Duodenal mucosa (tissue), 2 donors: ENCODE data around the gene ZNF157.

Experiments
- H3K27ac ChIP-seq: one replicate; pipeline ENCODE4 v1.7.0; 2013; ENCODE audit warnings: low read depth, low read length
- H3K27me3 ChIP-seq, 2 donors: one replicate each; pipeline ENCODE4 v1.7.0; 2013; ENCODE audit warnings: low read length in 2 of 2, control low read depth in 1 of 2; ENCODE audit not compliant: insufficient read depth in 2 of 2, control insufficient read depth in 1 of 2
- H3K36me3 ChIP-seq, 2 donors: one replicate each; pipeline ENCODE4 v1.7.0; 2013; ENCODE audit warnings: low read length in 2 of 2, control low read depth in 1 of 2; ENCODE audit not compliant: insufficient read depth in 2 of 2, control insufficient read depth in 1 of 2
- H3K4me1 ChIP-seq, 2 donors: one replicate each; pipeline ENCODE4 v1.7.0; 2013; ENCODE audit warnings: low read length in 2 of 2, control low read depth in 1 of 2; ENCODE audit not compliant: insufficient read depth in 2 of 2, control insufficient read depth in 1 of 2
- H3K4me3 ChIP-seq, 2 donors: one replicate each; pipeline ENCODE4 v1.7.0; 2013; ENCODE audit warnings: low read length in 2 of 2, low read depth in 1 of 2
- H3K9ac ChIP-seq, 2 donors: one replicate each; pipeline ENCODE4 v1.7.0; 2013; ENCODE audit warnings: low read length in 2 of 2, low read depth in 1 of 2
- H3K9me3 ChIP-seq, 2 donors: one replicate each; pipeline ENCODE4 v1.7.0; 2013; ENCODE audit warnings: low read length in 2 of 2, control low read depth in 1 of 2; ENCODE audit not compliant: control insufficient read depth in 1 of 2

ZNF157 gene

DNA sequence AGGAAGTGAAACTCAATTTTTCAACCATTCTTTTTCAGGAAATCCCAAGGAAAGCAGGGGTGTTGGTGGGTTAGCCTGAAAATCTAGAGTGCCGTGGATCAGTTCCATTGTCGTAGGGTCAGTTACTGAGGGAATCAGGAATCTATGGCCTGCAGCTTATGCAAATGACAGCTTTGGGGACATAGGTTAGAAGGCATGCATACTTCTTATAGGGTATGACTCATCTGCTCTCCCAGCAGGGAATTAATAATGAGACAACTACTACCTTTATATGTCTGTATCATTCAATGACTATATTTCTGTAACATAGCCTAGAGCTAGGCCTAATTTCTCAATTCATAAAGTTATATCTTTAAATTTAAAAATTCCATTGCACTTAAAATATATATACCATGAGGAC, 76.1 kb downstream of the ZNF157 start:
- no peak overlapping the region for H3K4me3 ChIP-seq
- no peak overlapping the region for H3K27ac ChIP-seq
- peaks cover 19 to 35% of the 10 kb centered on the region in 2 donors for H3K36me3 ChIP-seq
- no peak overlapping the region for H3K9ac ChIP-seq
- peaks cover 20 to 37% of the 10 kb centered on the region in 2 donors for H3K9me3 ChIP-seq
- H3K27me3 ChIP-seq: no peaks in the 10 kb centered on the region
- H3K4me1 ChIP-seq: no peaks in the 10 kb centered on the region

DNA sequence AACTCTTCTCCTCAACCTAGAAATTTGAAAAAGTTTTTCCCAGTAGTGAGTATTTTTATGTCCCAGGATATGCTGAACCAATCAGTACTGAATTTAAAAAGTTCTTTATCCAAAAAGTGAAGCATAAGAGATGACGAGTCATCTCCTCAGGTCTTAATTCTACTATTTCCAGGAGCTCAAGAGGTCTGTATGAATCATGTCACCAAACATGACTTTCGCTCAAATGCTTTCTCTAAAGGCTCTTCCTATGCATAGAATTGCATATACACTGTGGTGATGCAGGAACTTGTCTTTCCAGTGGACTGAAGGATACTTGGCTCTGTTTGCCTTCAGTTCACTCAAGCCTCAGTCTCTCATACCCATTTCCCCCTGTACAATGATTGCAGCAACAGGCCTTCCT, 76.6 kb downstream of the ZNF157 start:
- no peaks in the 10 kb centered on the region for H3K4me1 ChIP-seq
- H3K36me3 ChIP-seq: peaks cover 20 to 37% of the 10 kb centered on the region in 2 donors
- peaks cover 20 to 37% of the 10 kb centered on the region in 2 donors for H3K9me3 ChIP-seq
- H3K27ac ChIP-seq: no peak overlapping the region
- H3K9ac ChIP-seq: no peak overlapping the region
- no peak overlapping the region for H3K4me3 ChIP-seq
- no peaks in the 10 kb centered on the region for H3K27me3 ChIP-seq

DNA sequence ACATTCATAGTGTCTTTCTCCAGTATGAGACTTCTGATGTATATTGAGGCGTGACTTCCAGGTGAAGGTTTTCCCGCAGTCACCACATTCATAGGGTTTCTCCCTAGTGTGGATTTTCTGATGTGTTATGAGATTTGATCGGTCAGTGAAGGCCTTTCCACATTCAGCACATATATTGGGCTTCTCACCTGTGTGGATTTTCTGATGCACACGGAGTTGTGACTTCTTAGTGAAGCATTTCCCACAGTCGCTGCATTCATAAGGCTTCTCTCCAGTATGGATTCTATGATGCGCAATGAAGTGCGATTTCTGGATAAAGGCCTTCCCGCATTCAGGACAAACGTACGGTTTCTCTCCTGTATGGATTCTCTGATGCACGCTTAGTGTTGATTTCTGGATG, 77.2 kb downstream of the ZNF157 start:
- Histone ChIP-seq H3K4me1 (no peaks in the 10 kb centered on the region), H3K4me3 (no peak overlapping the region), H3K9ac (no peak overlapping the region), H3K27ac (no peak overlapping the region), H3K27me3 (no peaks in the 10 kb centered on the region), H3K36me3 (peaks cover 25 to 43% of the 10 kb centered on the region in 2 donors), H3K9me3 (peaks cover 20 to 37% of the 10 kb centered on the region in 2 donors)

DNA sequence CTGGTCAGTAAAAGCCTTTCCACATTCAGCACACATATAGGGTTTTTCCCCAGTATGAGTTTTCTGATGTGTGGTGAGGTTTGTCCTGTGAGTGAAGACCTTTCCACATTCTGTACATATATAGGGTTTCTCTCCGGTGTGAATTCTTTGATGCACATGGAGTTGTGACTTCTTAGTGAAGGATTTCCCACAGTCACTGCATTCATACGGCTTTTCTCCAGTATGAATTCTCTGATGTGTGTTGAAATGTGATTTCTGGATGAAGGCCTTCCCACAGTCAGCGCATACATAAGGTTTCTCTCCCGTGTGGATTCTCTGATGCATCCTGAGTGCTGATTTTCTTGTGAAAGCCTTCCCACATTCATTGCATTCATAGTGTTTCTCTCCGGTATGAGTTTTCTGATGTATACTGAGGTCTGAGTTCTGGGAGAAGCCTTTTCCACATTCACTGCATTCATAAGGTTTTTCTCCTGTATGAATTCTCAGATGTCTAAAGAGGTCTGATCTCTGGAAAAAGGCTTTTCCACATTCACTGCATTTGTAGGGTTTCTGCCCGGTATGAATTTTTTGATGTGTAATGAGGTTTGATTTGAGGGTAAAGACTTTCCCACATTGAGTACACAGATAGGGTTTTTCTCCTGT, 77.9 kb downstream of the ZNF157 start:
- Histone ChIP-seq H3K9ac (no peak overlapping the region), H3K27me3 (no peaks in the 10 kb centered on the region), H3K27ac (no peak overlapping the region), H3K9me3 (peaks cover 20 to 37% of the 10 kb centered on the region in 2 donors), H3K4me1 (no peaks in the 10 kb centered on the region), H3K36me3 (peaks cover 25 to 43% of the 10 kb centered on the region in 2 donors), H3K4me3 (no peak overlapping the region)

DNA sequence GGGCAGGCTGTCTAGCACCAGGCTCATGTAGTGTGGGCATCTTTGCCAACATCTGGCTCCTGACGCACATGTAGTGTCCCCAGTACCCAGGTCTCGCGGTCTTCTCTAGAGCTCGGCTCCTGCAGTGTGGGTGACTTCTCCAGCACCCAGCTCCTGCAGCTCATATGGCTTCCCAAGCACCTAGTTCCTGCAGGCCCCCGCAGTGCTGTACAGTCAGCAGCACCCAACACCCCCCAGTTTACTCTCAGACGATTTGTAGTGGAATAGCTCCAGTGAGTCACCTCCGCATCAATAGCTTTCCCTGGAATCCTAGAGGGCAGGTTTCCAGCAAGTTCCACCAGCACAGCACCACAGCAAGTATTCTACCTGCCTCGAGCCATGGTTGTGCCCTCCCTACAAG, 81.7 kb downstream of the ZNF157 start:
- H3K27ac ChIP-seq: no peak overlapping the region
- peaks cover 31 to 58% of the 10 kb centered on the region in 2 donors for H3K36me3 ChIP-seq
- H3K9ac ChIP-seq: no peak overlapping the region
- H3K27me3 ChIP-seq: no peaks in the 10 kb centered on the region
- H3K9me3 ChIP-seq: peaks cover 16 to 32% of the 10 kb centered on the region in 2 donors
- H3K4me3 ChIP-seq: no peak overlapping the region
- H3K4me1 ChIP-seq: no peaks in the 10 kb centered on the region

DNA sequence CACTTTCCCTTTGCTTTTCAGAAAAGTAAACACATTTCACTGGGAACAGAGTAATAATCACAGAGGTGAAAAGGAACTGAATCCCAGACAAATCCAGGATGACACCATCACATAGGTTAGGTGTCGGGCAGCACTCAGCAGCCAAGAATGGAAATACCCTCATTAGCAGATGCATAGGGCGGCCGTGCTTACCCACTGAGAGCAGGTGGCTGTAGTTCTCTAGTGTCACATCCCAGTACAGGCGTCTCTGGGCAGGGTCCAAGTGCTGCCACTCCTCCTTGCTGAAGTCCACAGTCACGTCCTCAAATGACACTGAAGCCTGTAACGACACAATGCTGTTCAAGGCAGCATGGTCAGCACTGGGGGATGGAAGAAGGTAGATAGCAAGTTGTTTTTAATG, 85.7 kb downstream of the ZNF157 start:
- H3K9ac ChIP-seq: no peak overlapping the region
- peaks cover 12 to 23% of the 10 kb centered on the region in 2 donors for H3K36me3 ChIP-seq

DNA sequence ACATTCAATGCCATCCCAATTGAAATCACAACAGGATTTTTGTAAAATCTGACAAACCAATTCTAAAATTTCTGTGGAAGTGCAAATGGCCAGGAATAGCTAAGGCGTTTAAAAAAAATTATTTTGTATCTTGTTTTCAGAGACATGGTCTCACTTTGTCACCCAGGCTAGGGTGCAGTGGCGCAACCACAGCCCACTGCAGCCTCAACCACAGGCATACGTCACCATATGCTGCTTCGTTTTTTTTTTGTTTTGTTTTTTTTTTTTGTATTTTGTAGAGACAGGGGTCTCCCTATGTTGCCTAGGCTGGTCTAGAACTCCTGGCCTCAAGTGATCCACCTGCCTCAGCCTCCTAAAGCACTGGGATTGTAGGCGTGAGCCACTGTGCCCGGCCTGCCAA, 88.2 kb downstream of the ZNF157 start:
- H3K9ac ChIP-seq: no peak overlapping the region
- peaks cover 7 to 15% of the 10 kb centered on the region in 2 donors for H3K36me3 ChIP-seq
- H3K4me1 ChIP-seq: no peaks in the 10 kb centered on the region
- no peaks in the 10 kb centered on the region for H3K9me3 ChIP-seq
- H3K4me3 ChIP-seq: no peak overlapping the region
- no peak overlapping the region for H3K27ac ChIP-seq
- H3K27me3 ChIP-seq: no peaks in the 10 kb centered on the region

More for the DNA sequence above, 85.7 kb downstream of the ZNF157 start:
- H3K27ac ChIP-seq: no peak overlapping the region
- no peaks in the 10 kb centered on the region for H3K27me3 ChIP-seq
- no peak overlapping the region for H3K4me3 ChIP-seq
- no peaks in the 10 kb centered on the region for H3K4me1 ChIP-seq
- no peaks in the 10 kb centered on the region for H3K9me3 ChIP-seq

DNA sequence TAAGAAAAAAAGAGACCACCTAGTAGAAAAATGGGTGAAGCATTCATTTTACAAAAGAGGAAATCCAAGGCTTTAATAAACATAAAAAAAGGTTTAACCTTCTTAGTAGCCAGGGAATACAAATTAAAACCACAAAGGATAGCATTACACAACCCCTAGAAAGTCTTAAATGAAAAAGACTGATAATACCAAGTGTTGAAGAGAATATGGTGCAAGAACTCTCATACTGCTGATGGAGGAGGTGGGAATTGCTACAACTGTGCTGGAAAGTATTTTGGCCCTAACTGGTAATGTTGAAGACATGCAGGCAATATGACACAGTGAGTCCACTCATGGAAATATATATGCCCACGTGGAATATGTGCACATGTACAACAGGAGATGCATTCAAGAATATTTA, 90.2 kb downstream of the ZNF157 start:
- Histone ChIP-seq H3K27ac (no peak overlapping the region), H3K4me1 (no peaks in the 10 kb centered on the region), H3K9ac (no peak overlapping the region), H3K27me3 (no peaks in the 10 kb centered on the region), H3K36me3 (peaks cover 0 to 8% of the 10 kb centered on the region in 2 donors), H3K9me3 (no peaks in the 10 kb centered on the region), H3K4me3 (no peak overlapping the region)
